ENCODE measurements around the gene TIAM2. TPM values are rescaled to one million over a fixed set of nuclear protein-coding genes. Genes with fewer than 3 reads are reported as not detected.

Gene TIAM2
- total RNA-seq, 4 donors from 2014 or later, result 25.7 to 77.1 (median 56.6) TPM

DNA sequence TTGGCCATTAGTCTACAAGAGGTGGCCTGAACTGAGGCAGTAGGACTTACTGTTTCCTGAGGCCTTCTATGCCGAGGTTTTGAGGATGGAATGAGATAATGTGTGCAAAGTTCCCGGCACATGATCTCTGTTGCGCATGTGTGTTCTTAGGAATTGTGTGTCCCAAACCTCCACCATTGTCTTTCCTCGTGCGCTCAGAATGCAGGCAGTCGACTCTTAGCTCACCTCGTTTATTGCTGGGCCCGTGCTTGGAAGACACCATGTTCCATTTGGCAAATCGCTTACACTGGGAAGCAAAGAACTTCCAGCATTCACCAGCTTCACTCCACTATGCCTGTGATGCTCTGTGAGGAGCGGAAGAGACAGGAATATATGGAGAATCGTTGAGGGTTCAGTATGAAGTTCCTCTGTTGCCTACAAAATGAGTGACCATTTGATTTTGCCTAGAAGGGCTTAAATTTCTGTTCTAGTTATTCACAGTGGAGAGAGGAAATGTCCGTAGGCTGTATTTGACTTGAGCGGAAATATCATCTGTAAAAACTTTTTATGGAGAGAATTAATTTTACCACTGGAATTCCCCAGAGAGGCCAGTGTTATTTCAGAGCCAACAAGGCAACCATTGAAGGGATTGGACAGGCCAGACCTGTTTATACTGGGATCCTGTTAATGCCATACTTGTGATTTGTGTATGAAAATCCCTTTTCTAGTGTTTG, 193.0 kb downstream of the TIAM2 start:
- DNase-seq, result no peak
- no peaks in the 10 kb centered on the region for H3K36me3 ChIP-seq
- TF ChIP-seq POLR2A (IDR thresholded peaks at IDR 0.05) (no peak), CTCF (IDR thresholded peaks at IDR 0.05) (no peak)
- peak overlapping the region; percentile 56 to 77 for H3K27ac ChIP-seq
- no peaks in the 10 kb centered on the region for H3K9me3 ChIP-seq
- no peaks in the 10 kb centered on the region for H3K27me3 ChIP-seq
- H3K4me3 ChIP-seq, result no peak overlapping the region
- no peaks in the 10 kb centered on the region for H3K4me1 ChIP-seq
- intact Hi-C loops (cut with DNase I; ENCODE audit: low total_unique reads), result no loop called here

DNA sequence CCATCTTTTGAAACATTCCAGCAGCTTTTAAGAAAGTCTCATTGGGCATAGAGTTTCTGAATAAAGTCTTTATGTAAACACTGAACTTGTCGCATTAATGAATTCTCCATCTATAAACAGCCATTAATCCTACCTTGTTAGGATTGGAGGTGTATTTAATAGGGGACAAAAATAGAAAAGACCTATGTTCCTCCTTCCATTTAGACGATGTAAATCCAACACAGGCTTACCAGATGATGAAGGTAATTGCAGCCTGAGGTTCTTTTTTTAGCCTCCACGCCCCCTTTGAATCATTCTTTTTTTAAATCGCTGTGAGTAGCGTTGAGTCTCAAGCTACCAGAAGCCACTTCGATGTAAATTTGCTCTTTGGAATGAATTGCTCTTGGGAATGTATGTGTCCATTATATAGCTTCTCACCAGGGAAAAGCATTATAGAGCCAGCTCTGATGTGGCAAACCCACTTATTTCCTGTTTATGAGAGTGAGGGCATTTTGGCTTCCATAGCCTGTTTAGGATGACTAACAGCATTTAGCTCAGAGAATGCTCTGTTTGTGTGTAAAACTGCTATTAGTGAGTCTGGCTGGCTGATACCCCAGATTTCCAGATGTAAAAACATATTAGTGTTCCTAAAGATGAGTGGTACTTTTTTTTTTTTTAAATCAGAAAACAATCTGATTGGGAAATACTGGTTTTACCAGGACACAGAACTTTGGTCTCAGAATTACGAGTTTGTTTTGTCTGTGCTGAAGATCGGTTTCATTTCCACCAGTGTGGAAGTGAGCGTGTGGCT, 193.8 kb downstream of the TIAM2 start:
- Histone ChIP-seq H3K9me3 (no peaks in the 10 kb centered on the region), H3K36me3 (no peaks in the 10 kb centered on the region), H3K27me3 (no peaks in the 10 kb centered on the region), H3K27ac (peak overlapping the region; percentile 56 to 77), H3K4me1 (no peaks in the 10 kb centered on the region), H3K4me3 (peak overlapping the region in 1 of 2 donors; percentile 11)
- DNase-seq, result peak in 1 of 2 donors; percentile 40
- intact Hi-C loops (cut with DNase I; ENCODE audit: low total_unique reads), result no loop called here
- TF ChIP-seq CTCF (IDR thresholded peaks at IDR 0.05), result no peak
- TF ChIP-seq POLR2A (IDR thresholded peaks at IDR 0.05), result no peak

- no peaks in the 10 kb centered on the region for H3K4me1 ChIP-seq
- H3K27me3 ChIP-seq, result no peaks in the 10 kb centered on the region
- no peak overlapping the region for H3K27ac ChIP-seq
- intact Hi-C loops (cut with DNase I; ENCODE audit: low total_unique reads), result no loop called here
- no peaks in the 10 kb centered on the region for H3K36me3 ChIP-seq
- no peaks in the 10 kb centered on the region for H3K9me3 ChIP-seq
- DNase-seq, result no peak
- no peak for TF ChIP-seq POLR2A (IDR thresholded peaks at IDR 0.05)
- no peak for TF ChIP-seq CTCF (IDR thresholded peaks at IDR 0.05)
- H3K4me3 ChIP-seq, result no peak overlapping the region
These were observed 195.6 kb downstream of the TIAM2 start for GRCh38 chr6:155190677-155191076.

- Histone ChIP-seq H3K27me3 (no peaks in the 10 kb centered on the region), H3K36me3 (no peaks in the 10 kb centered on the region), H3K4me3 (no peak overlapping the region), H3K9me3 (no peaks in the 10 kb centered on the region), H3K4me1 (no peaks in the 10 kb centered on the region), H3K27ac (no peak overlapping the region)
- no peak for TF ChIP-seq POLR2A (IDR thresholded peaks at IDR 0.05)
- TF ChIP-seq CTCF (IDR thresholded peaks at IDR 0.05), result no peak
- intact Hi-C loops (cut with DNase I; ENCODE audit: low total_unique reads), result no loop called here
- DNase-seq, result no peak
These were observed 198.4 kb downstream of the TIAM2 start for GRCh38 chr6:155193526-155193925.

DNA sequence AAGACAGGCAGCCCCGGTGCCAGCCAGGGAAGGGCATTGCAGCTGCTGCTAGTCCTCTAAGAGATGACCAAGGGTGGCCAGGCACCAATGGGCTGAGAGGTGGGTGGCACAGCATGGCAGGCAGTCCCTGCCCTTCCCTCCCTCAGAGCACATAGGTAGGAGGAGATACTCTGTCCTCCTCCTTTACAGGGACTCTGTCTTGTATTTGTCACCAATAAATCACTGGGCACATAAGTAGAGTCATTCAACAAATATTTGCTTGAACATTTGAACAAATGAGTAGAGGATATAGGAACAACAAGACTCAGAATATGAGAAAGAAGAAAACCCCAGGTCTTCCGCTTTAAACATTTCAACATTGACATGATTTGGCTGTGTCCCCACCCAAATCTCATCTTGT, 199.3 kb downstream of the TIAM2 start:
- H3K27me3 ChIP-seq, result no peaks in the 10 kb centered on the region
- no peaks in the 10 kb centered on the region for H3K9me3 ChIP-seq
- H3K4me3 ChIP-seq, result no peak overlapping the region
- H3K36me3 ChIP-seq, result no peaks in the 10 kb centered on the region
- no peak overlapping the region for H3K27ac ChIP-seq
- TF ChIP-seq CTCF (IDR thresholded peaks at IDR 0.05), result no peak
- TF ChIP-seq POLR2A (IDR thresholded peaks at IDR 0.05), result no peak
- DNase-seq, result no peak
- no peaks in the 10 kb centered on the region for H3K4me1 ChIP-seq
- intact Hi-C loops (cut with DNase I; ENCODE audit: low total_unique reads), result no loop called here

All from uterus (tissue), 4 donors.